HepG2 (cell line): ENCODE measurements around the gene AMIGO1. TPM values are rescaled to one million over a fixed set of nuclear protein-coding genes. Genes with fewer than 3 reads are reported as not detected.

ENCODE experiments used
- CREM ChIP-seq, 2 experiments: sonication (generic) in 1 of 2; formaldehyde crosslinking in 1 of 2; IDR thresholded peaks; 2 replicates each; pipeline versions ENCODE4 v1.4.0 to v1.6.1; 2016 to 2020; ENCODE audit warnings: antibody characterized with exemption in 1 of 2, mild to moderate bottlenecking in 1 of 2, missing genetic modification reagents in 1 of 2
- MATR3 ChIP-seq: sonication (generic); formaldehyde crosslinking; IDR thresholded peaks from 2 replicates; pipeline ENCODE4 v1.4.0; 2020; ENCODE audit warnings: missing genetic modification reagents
- MEIS2 ChIP-seq: sonication (generic); formaldehyde crosslinking; IDR thresholded peaks from 2 replicates; pipeline ENCODE4 v1.9.0; 2021; ENCODE audit warnings: mild to moderate bottlenecking, missing genetic modification reagents
- SMC3 ChIP-seq: IDR thresholded peaks from 2 replicates; pipeline ENCODE4 v1.6.1; 2011; ENCODE audit warnings: low read length, improper control_type of control experiment
- SNAI1 ChIP-seq: sonication (generic); formaldehyde crosslinking; IDR thresholded peaks from 2 replicates; pipeline ENCODE4 v1.5.0; 2020; ENCODE audit warnings: mild to moderate bottlenecking, missing genetic modification reagents, borderline replicate concordance
- SYNCRIP ChIP-seq: fragments of 200-400 bp; formaldehyde crosslinking; IDR thresholded peaks from 2 replicates; pipeline ENCODE4 v1.6.1; 2018; ENCODE audit warnings: mild to moderate bottlenecking, low read depth, low read length; ENCODE audit not compliant: insufficient read depth
- TBP ChIP-seq: sonication (generic); formaldehyde crosslinking; IDR thresholded peaks from 2 replicates; pipeline ENCODE4 v1.5.0; 2020; ENCODE audit warnings: missing genetic modification reagents
- ZBTB21 ChIP-seq: sonication (generic); formaldehyde crosslinking; IDR thresholded peaks from 2 replicates; pipeline ENCODE4 v1.4.0; 2020; ENCODE audit warnings: missing genetic modification reagents
- ZBTB38 ChIP-seq: sonication (generic); formaldehyde crosslinking; IDR thresholded peaks from 2 replicates; pipeline ENCODE4 v1.5.1; 2020; ENCODE audit warnings: mild to moderate bottlenecking, missing genetic modification reagents
- ZBTB8A ChIP-seq: sonication (generic); formaldehyde crosslinking; IDR thresholded peaks from 2 replicates; pipeline ENCODE4 v1.4.0; 2020; ENCODE audit warnings: mild to moderate bottlenecking, low read depth, missing genetic modification reagents, borderline replicate concordance
- ZMYM4 ChIP-seq: sonication (generic); formaldehyde crosslinking; IDR thresholded peaks from 2 replicates; pipeline ENCODE4 v1.8.1; 2023; ENCODE audit warnings: mild to moderate bottlenecking, missing genetic modification reagents
- ZNF549 ChIP-seq: sonication (generic); formaldehyde crosslinking; IDR thresholded peaks from 2 replicates; pipeline ENCODE4 v1.5.0; 2020; ENCODE audit warnings: missing genetic modification reagents
- ZNF775 ChIP-seq: sonication (generic); formaldehyde crosslinking; IDR thresholded peaks from 2 replicates; pipeline ENCODE4 v1.4.0; 2020; ENCODE audit warnings: missing genetic modification reagents, mild to moderate bottlenecking, moderate library complexity, borderline replicate concordance
- ZZZ3 ChIP-seq: sonication (generic); formaldehyde crosslinking; IDR thresholded peaks from 2 replicates; pipeline ENCODE4 v1.4.0; 2020; ENCODE audit warnings: missing genetic modification reagents, mild to moderate bottlenecking, borderline replicate concordance
- polyA plus RNA-seq, 8 experiments: library from polyadenylated mRNA; depleted of rRNA in 3 of 8; stranded (reverse) in 7 of 8; unstranded in 1 of 8; fragments of >200 nt; fragmentation: Illumina TruSeq in 4 of 8; extraction: Trizol in 4 of 8; gene quantifications; 2 replicates each; pipeline versions ENCODE4 v1.2.1 to v1.2.3, GENCODE V29; 2011 to 2016; ENCODE audit warnings: low read depth in 4 of 8, missing spikeins in 1 of 8, mixed read lengths in 1 of 8; ENCODE audit not compliant: insufficient read depth in 1 of 8
- total RNA-seq, 5 experiments: library from RNA; depleted of rRNA; stranded (reverse); fragments of >200 nt; fragmentation: Illumina TruSeq; extraction: Trizol; gene quantifications; 2 replicates each; pipeline ENCODE4 v1.2.3, GENCODE V29; 2016; ENCODE audit warnings: low read depth in 1 of 5
- TF ChIP-seq, protein P1 (sequence below): sonication (generic); formaldehyde crosslinking; IDR thresholded peaks from 2 replicates; pipeline ENCODE4 v1.4.0; 2020; ENCODE audit warnings: missing genetic modification reagents, borderline replicate concordance
- TF ChIP-seq, protein P2 (sequence below), 2 experiments: IDR thresholded peaks; 2 replicates each; pipeline ENCODE4 v1.6.1; 2011 to 2012; ENCODE audit warnings: low read length in 2 of 2, borderline replicate concordance in 1 of 2, low read depth in 1 of 2, mild to moderate bottlenecking in 1 of 2, moderate library complexity in 1 of 2
- TF ChIP-seq, protein P3 (sequence below): sonication (generic); formaldehyde crosslinking; IDR thresholded peaks from 2 replicates; pipeline ENCODE4 v1.8.1; 2023; ENCODE audit warnings: mild to moderate bottlenecking, inconsistent platforms, moderate library complexity, missing genetic modification reagents, borderline replicate concordance
- TF ChIP-seq, protein P4 (sequence below): sonication (generic); formaldehyde crosslinking; IDR thresholded peaks from 2 replicates; pipeline ENCODE4 v1.8.0; 2022; ENCODE audit warnings: mild to moderate bottlenecking, missing genetic modification reagents, borderline replicate concordance

Gene AMIGO1
- total and polyA plus RNA-seq, 2 of the 13 experiments (the other 11 are each of a cell fraction or from before 2014, with no cell fraction given), result 0.40 to 1.3 TPM

DNA sequence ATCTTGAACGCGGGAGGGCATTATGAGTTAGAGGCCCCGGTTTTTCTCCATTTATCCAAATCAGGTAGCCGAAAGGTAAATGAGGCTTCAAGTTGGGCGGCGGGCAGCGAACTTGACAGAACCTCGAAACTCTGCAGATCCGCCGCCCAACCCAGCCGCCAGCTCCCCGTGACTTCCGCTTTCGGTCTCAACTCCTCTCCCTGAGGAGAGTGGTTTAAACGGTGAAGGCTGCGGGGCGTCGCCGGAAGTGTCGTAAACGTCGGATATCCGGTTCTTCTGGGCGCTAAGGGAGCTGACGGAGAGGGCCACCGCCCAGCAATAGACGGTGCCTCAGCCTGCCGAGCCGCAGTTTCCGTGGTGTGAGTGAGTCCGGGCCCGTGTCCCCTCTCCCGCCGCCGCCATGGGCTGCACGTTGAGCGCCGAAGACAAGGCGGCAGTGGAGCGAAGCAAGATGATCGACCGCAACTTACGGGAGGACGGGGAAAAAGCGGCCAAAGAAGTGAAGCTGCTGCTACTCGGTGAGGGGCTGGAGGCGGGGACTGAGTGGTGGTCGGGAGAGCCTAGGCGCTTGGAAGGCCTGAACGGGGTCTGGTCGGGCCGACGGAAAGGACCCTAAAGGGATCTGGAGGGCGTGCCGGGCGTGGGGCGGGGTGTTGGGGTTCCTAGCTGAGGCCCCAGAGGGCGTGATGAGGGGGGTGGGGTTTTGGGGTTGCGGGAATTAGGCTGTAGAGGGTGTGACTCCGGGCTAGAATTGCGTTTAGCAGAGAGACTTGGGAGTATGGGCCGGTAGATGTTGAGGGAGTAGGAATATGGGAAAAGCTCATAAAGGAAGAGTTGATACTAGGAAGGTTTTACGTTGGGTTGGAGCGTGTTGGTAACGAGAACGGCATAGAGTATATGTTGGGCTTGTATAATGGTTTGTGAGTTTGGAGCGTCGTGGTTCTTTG lies 39.1 kb upstream of the AMIGO1 start, which contains the start of gene GNAI3 (continued):
- TF ChIP-seq, protein P1, sequence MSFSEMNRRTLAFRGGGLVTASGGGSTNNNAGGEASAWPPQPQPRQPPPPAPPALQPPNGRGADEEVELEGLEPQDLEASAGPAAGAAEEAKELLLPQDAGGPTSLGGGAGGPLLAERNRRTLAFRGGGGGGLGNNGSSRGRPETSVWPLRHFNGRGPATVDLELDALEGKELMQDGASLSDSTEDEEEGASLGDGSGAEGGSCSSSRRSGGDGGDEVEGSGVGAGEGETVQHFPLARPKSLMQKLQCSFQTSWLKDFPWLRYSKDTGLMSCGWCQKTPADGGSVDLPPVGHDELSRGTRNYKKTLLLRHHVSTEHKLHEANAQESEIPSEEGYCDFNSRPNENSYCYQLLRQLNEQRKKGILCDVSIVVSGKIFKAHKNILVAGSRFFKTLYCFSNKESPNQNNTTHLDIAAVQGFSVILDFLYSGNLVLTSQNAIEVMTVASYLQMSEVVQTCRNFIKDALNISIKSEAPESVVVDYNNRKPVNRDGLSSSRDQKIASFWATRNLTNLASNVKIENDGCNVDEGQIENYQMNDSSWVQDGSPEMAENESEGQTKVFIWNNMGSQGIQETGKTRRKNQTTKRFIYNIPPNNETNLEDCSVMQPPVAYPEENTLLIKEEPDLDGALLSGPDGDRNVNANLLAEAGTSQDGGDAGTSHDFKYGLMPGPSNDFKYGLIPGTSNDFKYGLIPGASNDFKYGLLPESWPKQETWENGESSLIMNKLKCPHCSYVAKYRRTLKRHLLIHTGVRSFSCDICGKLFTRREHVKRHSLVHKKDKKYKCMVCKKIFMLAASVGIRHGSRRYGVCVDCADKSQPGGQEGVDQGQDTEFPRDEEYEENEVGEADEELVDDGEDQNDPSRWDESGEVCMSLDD, result no peak
- TF ChIP-seq, protein P2, sequence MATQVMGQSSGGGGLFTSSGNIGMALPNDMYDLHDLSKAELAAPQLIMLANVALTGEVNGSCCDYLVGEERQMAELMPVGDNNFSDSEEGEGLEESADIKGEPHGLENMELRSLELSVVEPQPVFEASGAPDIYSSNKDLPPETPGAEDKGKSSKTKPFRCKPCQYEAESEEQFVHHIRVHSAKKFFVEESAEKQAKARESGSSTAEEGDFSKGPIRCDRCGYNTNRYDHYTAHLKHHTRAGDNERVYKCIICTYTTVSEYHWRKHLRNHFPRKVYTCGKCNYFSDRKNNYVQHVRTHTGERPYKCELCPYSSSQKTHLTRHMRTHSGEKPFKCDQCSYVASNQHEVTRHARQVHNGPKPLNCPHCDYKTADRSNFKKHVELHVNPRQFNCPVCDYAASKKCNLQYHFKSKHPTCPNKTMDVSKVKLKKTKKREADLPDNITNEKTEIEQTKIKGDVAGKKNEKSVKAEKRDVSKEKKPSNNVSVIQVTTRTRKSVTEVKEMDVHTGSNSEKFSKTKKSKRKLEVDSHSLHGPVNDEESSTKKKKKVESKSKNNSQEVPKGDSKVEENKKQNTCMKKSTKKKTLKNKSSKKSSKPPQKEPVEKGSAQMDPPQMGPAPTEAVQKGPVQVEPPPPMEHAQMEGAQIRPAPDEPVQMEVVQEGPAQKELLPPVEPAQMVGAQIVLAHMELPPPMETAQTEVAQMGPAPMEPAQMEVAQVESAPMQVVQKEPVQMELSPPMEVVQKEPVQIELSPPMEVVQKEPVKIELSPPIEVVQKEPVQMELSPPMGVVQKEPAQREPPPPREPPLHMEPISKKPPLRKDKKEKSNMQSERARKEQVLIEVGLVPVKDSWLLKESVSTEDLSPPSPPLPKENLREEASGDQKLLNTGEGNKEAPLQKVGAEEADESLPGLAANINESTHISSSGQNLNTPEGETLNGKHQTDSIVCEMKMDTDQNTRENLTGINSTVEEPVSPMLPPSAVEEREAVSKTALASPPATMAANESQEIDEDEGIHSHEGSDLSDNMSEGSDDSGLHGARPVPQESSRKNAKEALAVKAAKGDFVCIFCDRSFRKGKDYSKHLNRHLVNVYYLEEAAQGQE (IDR thresholded peaks at IDR 0.05; ENCODE audit: borderline replicate concordance in 1 of 2, low read depth in 1 of 2, low read length in 2 of 2), result peak in 1 of 2 experiments; percentile 45; a peak in 1 of 4 replicates
- TF ChIP-seq ZBTB21 (CRISPR knock-in tag) (peak; percentile 81; the same call in 1 of the 2 replicates), SYNCRIP (no peak), SNAI1 (no peak), ZNF549 (no peak), TBP (CRISPR knock-in tag) (no peak), ZBTB38 (peak; percentile 57; the same call in 1 of the 2 replicates), SMC3 (no peak; the same call in 1 of the 2 replicates), ZMYM4 (CRISPR knock-in tag) (peak; percentile 90), ZNF775 (peak; percentile 77), MEIS2 (CRISPR knock-in tag) (no peak), CREM (IDR thresholded peaks at IDR 0.05) (peak; percentile 90), CREM (CRISPR knock-in tag; IDR thresholded peaks at IDR 0.05) (no peak), ZZZ3 (CRISPR knock-in tag) (peak; percentile 67; the same call in 1 of the 2 replicates), ZBTB8A (CRISPR knock-in tag) (no peak), MATR3 (no peak)
- TF ChIP-seq, protein P3, sequence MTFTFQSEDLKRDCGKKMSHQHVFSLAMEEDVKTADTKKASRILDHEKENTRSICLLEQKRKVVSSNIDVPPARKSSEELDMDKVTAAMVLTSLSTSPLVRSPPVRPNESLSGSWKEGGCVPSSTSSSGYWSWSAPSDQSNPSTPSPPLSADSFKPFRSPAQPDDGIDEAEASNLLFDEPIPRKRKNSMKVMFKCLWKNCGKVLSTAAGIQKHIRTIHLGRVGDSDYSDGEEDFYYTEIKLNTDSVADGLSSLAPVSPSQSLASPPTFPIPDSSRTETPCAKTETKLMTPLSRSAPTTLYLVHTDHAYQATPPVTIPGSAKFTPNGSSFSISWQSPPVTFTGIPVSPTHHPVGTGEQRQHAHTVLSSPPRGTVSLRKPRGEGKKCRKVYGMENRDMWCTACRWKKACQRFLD (CRISPR knock-in tag), result peak; percentile 80; the same call in 1 of the 2 replicates
- TF ChIP-seq, protein P4, sequence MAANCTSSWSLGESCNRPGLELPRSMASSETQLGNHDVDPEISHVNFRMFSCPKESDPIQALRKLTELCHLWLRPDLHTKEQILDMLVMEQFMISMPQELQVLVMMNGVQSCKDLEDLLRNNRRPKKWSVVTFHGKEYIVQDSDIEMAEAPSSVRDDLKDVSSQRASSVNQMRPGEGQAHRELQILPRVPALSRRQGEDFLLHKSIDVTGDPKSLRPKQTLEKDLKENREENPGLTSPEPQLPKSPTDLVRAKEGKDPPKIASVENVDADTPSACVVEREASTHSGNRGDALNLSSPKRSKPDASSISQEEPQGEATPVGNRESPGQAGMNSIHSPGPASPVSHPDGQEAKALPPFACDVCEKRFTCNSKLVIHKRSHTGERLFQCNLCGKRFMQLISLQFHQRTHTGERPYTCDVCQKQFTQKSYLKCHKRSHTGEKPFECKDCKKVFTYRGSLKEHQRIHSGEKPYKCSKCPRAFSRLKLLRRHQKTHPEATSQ (CRISPR knock-in tag), result no peak
